GM12878 (cell line): ENCODE measurements around the gene CENPS. TPM values are rescaled to one million over a fixed set of nuclear protein-coding genes. Genes with fewer than 3 reads are reported as not detected.

Experiments
- ATF7 ChIP-seq: fragments of 450-650 bp; IDR thresholded peaks from 2 replicates; pipeline ENCODE4 v1.6.1; 2016; ENCODE audit warnings: low read depth, mild to moderate bottlenecking
- BACH1 ChIP-seq: fragments of 450-650 bp; IDR thresholded peaks from 2 replicates; pipeline ENCODE4 v1.6.1; 2017; ENCODE audit warnings: mild to moderate bottlenecking, borderline replicate concordance
- BRCA1 ChIP-seq: IDR thresholded peaks from 2 replicates; pipeline ENCODE4 v1.6.1; 2011; ENCODE audit warnings: low read depth, low read length, improper control_type of control experiment
- CBFB ChIP-seq: IDR thresholded peaks from 2 replicates; pipeline ENCODE4 v1.6.1; 2016; ENCODE audit warnings: antibody characterized with exemption, low read depth
- EP300 ChIP-seq, 2 experiments: fragments of 150-350 bp in 1 of 2; IDR thresholded peaks; 2 replicates each; pipeline ENCODE4 v1.6.1; 2011 to 2012; ENCODE audit warnings: low read depth in 2 of 2, low read length in 2 of 2, borderline replicate concordance in 1 of 2, improper control_type of control experiment in 1 of 2, inconsistent platforms in 1 of 2; ENCODE audit not compliant: control insufficient read depth in 1 of 2
- HDAC2 ChIP-seq: fragments of 200-600 bp; sonication (generic); IDR thresholded peaks from 2 replicates; pipeline ENCODE4 v1.6.1; 2017
- IKZF2 ChIP-seq, 2 experiments: fragments of 450-650 bp; IDR thresholded peaks; 2 replicates each; pipeline ENCODE4 v1.6.1; 2017; ENCODE audit warnings: mild to moderate bottlenecking in 2 of 2, moderate library complexity in 2 of 2
- LARP7 ChIP-seq: fragments of 450-650 bp; IDR thresholded peaks from 2 replicates; pipeline ENCODE4 v1.6.1; 2017; ENCODE audit warnings: mild to moderate bottlenecking
- NBN ChIP-seq: fragments of 450-650 bp; IDR thresholded peaks from 2 replicates; pipeline ENCODE4 v1.6.1; 2016
- NR2C1 ChIP-seq: fragments of 450-650 bp; IDR thresholded peaks from 2 replicates; pipeline ENCODE4 v1.6.1; 2017; ENCODE audit warnings: antibody characterized with exemption, mild to moderate bottlenecking, moderate library complexity
- NR2F1 ChIP-seq: fragments of 450-650 bp; conservative IDR thresholded peaks from 2 replicates; pipeline ENCODE4 v1.6.1; 2017; ENCODE audit warnings: mild to moderate bottlenecking
- REST ChIP-seq: IDR thresholded peaks from 2 replicates; pipeline ENCODE4 v1.6.1; 2012; ENCODE audit warnings: mild to moderate bottlenecking, low read depth, low read length
- SKIL ChIP-seq: fragments of 450-650 bp; IDR thresholded peaks from 2 replicates; pipeline ENCODE4 v1.6.1; 2017; ENCODE audit warnings: mild to moderate bottlenecking, low read depth, inconsistent platforms; ENCODE audit not compliant: poor library complexity, severe bottlenecking
- SMC3 ChIP-seq: IDR thresholded peaks from 2 replicates; pipeline ENCODE4 v1.6.1; 2011; ENCODE audit warnings: low read length, improper control_type of control experiment, borderline replicate concordance
- SREBF2 ChIP-seq: IDR thresholded peaks from 2 replicates; pipeline ENCODE4 v1.6.1; 2012; ENCODE audit warnings: mild to moderate bottlenecking, low read length
- ZBTB33 ChIP-seq: fragments of 450-650 bp; IDR thresholded peaks from 2 replicates; pipeline ENCODE4 v1.6.1; 2017; ENCODE audit warnings: mild to moderate bottlenecking
- ZNF24 ChIP-seq: fragments of 450-650 bp; IDR thresholded peaks from 2 replicates; pipeline ENCODE4 v1.6.1; 2017; ENCODE audit warnings: antibody characterized with exemption, mild to moderate bottlenecking
- ZNF687 ChIP-seq: fragments of 450-650 bp; IDR thresholded peaks from 2 replicates; pipeline ENCODE4 v1.6.1; 2017; ENCODE audit warnings: mild to moderate bottlenecking, moderate library complexity
- ZZZ3 ChIP-seq: IDR thresholded peaks from 2 replicates; pipeline ENCODE4 v1.6.1; 2011; ENCODE audit warnings: low read depth; ENCODE audit not compliant: control insufficient read depth, insufficient read length
- polyA plus RNA-seq, 11 experiments: library from polyadenylated mRNA; depleted of rRNA in 4 of 11; unstranded in 6 of 11; stranded (reverse) in 5 of 11; fragments of >200 nt; fragmentation: Nextera tagmentation in 4 of 11; fragmentation: Illumina TruSeq in 1 of 11; extraction: Ambion mirVana in 4 of 11; extraction: Trizol in 1 of 11; gene quantifications; 1 replicate in 1 of 11; 2 replicates in 10 of 11; pipeline versions ENCODE4 v1.2.1 to v1.2.3, GENCODE V29; 2011 to 2016; ENCODE audit warnings: inconsistent platforms in 2 of 11, missing spikeins in 2 of 11, low read depth in 1 of 11
- total RNA-seq, 4 experiments: library from RNA; depleted of rRNA in 3 of 4; stranded (reverse); fragments of >200 nt in 3 of 4; fragmentation: Illumina TruSeq in 1 of 4; extraction: Trizol in 1 of 4; gene quantifications; 2 replicates each; pipeline versions ENCODE4 v1.2.1 to v1.2.3, GENCODE V29; 2013 to 2021

Gene CENPS
- total and polyA plus RNA-seq, 10 of the 15 experiments (the other 5 are each of a cell fraction or from before 2014, with no cell fraction given) = 9.4 to 51.7 (median 16.7) TPM

- TF ChIP-seq ZBTB33 = no peak
- TF ChIP-seq NR2C1 = no peak
- TF ChIP-seq LARP7 = peak; percentile 68
- peak; percentile 92 for TF ChIP-seq HDAC2
- TF ChIP-seq BRCA1 = no peak
- TF ChIP-seq SKIL = no peak
- peak; percentile 49 for TF ChIP-seq NR2F1
- TF ChIP-seq SREBF2 = no peak
- TF ChIP-seq ZNF687 = peak; percentile 85
- peak; percentile 67 for TF ChIP-seq ZNF24
- TF ChIP-seq SMC3 = peak; percentile 90
- TF ChIP-seq REST = no peak
- TF ChIP-seq ATF7 = no peak
- TF ChIP-seq EP300 (IDR thresholded peaks at IDR 0.05; ENCODE audit: borderline replicate concordance in 1 of 2, control insufficient read depth in 1 of 2, low read depth in 2 of 2, low read length in 2 of 2) = no peak
- TF ChIP-seq NBN = 0 out of 2 replicates have a peak, but pooled peaks have one; percentile 73
- no peak for TF ChIP-seq IKZF2 (IDR thresholded peaks at IDR 0.05)
- peak; percentile 66 for TF ChIP-seq BACH1
- no peak for TF ChIP-seq ZZZ3
- TF ChIP-seq CBFB = peak; percentile 56; the same call in 1 of the 2 replicates
These were observed at the start of gene CENPS (continued) for GRCh38 chr1:10430216-10431069.
